Activated CD8-positive, alpha-beta memory T cell treated with anti-CD3 and anti-CD28 coated beads for 48 hours (primary cell): Measurements from ENCODE around the gene COL5A1.

ENCODE experiments used
- DNase-seq, 3 experiments: peaks; one replicate each; pipeline ENCODE4 v3.0.0-alpha.2; 2020; ENCODE audit warnings: low read depth in 2 of 3, low spot score in 2 of 3

Gene COL5A1

DNA sequence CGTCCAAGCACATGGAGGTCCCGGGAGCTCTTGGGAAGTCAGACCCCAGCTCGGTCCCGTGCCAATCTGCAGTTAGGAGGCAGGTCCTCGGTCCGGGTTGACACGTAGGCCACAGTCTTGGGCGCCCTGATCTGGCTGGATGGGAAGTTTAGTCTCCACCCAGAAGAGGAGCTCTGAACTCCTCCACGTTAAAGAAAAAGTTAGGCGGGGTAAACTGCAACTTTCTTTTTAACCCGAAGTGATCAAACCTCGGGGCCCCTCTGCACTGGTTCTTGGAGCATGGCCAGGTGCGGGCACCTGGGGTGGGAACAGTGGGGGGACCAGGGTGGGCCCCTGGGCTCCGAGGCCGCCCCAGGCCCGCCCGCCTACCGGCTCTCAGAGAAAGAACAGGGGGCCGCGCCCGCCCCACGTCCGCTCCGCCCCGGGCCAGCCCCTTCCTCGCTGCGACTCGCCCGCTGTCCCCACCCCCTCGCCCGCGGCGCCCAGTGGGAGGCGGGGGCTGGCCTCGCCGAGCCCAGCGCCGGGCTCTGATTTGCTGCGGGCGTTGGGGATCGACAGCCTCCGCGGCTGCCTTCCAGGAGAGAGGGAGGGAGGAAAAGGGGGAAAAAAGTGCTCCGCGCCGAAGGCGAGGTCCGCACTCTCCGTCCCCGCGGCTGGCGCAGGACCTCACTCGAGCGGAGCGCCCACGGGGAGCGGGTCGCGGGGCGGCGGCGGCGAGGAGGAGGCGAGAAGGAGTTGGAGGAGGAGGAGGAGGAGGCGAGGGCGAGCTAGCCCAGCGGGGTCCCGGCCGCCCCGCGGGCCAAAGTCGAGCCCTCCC lies at the start of gene COL5A1:
TSS of gene COL5A1 (plus strand) at position 631 of the 817 bp plus-strand sequence. CDS start 385 bp downstream, outside the sequence.
- DNase-seq, result peak in 1 of 3 experiments; percentile 2

DNA sequence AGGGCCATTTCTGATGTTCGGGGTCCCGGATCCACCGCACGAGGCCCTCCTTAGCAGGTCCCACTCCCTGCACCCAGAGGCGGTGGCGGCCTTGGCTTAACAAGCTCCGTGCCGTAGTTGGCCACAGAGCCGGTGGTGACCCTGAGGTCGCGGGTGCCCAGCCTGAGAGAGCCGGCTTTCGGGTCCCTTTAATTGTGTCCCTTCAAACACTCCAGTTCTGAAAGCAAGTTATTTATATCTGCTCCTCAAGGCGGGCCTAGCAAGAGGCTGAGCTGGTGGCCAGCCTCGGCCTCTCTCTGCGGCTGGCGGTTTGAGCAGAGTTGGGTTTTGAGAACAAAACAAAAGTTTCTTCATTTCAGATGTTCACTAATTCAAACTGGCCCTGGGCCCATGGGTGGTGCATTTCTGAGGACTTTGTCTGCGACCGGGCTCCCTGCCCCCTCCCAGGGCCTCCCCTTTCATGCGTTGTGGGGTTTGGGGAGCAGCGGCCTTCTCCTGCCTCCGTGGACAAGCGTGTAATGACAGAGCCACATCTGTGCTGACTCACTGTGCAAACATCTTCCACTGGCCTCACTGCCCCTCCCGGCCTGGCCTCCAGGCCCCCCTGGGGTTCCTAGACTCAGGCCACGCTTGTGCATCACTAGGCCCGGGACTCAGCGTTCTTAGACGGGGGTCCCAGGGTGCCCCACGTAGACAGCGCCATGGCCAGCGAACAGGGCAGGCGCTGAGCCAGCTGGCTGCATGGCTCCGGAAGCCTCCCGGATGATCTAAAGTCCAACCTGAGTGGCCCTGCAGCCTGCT lies 49.4 kb upstream of the COL5A1 start:
- DNase-seq, result no peak

- DNase-seq, result no peak
These were observed 48.8 kb upstream of the COL5A1 start for GRCh38 chr9:134592819-134593200.

DNA sequence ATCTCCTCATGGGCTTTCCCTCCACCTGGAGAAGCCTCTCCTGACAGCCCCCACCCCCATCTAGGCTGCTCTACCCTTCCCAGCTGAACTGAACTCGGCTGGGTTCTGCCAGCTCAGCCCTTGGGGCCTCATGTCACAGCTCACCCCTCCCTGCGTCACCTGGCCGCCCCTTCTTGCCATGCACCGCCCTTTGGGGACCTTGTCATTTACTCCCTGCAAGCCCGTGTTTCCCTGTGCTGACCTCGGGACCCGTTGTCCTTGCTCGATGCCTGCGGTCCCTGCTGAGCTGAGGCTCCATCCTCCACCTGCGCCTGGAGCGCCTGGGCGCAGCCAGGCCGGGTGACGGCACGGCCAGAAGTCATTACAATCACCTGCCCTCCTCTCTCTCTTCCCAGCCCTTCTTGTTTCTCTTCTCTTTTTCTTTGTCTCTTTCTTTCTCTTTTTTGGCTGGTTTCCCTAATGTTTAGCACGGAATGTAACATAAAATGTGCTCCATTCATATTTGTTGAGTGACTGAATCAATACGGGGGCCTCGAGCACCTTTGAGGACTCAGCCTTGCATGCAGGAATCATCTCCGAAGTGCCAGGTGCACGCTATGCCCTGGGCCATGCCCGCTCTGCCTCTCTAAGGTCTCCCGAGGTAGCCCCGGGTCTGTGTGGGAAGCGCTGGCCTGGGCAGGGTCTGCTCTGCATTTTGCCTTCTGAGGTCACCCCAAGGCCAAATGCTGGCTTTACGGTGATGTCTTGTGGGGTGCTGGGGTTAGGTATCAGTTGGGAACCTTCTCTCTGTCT lies 48.1 kb upstream of the COL5A1 start:
- DNase-seq, result no peak

- DNase-seq, result no peak
These were observed 47.3 kb upstream of the COL5A1 start for GRCh38 chr9:134594078-134594941.

GRCh38 chr9:134595014-134595413 lies 46.6 kb upstream of the COL5A1 start:
- no peak for DNase-seq

DNA sequence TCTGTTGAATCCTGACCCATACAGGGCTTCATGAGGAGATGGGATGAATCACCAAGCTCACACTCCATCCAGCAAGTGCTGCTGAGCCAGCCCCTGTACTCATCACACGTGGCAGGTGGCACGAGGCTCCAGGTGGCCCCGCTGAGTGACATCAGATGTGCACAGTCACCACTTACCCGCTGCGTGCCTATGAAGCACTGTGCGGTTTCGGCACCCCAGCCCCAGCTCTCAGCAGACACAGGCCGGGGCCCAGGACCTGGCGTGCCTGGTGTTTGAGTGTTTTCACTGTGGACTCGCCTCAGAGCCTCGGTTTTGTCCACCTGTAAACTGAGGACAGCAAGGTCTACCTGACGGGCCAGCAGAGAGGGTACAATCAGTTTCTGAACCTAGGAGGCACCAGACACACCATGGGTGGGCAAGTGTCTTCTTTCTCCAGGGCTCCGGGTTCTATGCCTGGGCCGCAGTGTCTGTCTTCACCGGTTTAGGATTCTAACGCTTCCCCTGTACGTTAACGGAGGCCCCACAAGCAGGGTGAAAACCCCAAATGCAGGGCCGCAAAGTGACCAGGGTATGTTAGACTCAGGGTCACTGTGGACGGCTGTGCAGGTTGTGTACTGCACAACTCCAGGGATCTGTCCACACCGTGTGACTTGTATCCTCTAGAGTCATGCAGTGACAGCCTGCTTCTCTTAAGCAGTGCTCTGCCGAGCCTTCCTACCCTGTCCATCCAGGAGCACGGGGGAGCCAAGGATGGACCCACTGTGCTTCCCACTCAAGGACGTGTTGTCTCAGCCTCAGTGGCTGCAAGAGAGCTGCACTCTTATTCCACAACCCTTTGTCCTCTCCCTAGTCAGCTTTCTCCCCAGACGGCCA lies 44.3 kb upstream of the COL5A1 start:
- no peak for DNase-seq

DNA sequence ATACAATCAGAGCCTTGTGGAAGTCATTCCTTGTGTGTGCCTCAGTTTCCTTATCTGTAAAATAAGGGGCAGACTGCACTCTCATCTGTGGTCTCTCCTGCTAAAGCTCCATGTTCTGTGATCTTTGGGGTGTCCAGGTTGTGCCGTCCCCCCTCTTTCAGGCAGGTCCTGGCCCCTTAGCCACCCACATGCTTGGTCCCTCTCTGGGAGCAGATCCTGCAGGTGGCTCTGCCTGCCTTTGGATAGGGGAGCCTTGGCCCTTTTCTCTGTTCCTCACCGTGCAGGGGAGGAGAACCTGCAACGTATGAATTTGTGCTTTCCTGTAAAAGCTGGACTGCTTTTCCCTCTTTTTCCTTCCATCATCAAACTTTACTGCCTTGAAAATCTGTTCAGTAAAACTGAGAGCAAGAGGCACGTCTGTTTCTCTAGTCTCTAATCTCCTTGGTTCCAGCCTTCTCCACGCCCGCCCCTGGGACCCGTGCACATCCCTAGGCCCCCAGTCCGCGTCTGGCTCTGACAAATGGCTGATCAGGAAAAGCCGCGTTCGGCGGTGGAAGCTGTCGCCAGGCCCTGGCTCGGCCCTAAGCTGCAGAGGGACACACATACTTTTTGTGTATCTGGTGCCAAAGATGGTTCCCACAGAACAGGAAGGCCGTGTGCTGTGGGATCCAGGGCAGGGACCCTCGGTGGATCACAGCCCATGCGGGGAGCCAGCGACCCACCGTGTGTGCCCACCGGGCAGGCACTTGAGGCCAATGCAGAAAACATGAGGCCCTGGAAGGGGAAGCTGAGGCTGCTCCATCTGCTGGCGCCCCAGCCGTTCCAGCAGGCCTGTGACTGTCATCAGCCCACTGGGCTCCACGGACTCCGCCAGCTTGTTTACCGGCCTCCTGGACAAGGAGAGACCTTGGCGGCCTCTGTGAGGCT lies 43.4 kb upstream of the COL5A1 start:
- DNase-seq, result no peak

GRCh38 chr9:134598884-134599245 lies 42.7 kb upstream of the COL5A1 start:
- no peak for DNase-seq

DNA sequence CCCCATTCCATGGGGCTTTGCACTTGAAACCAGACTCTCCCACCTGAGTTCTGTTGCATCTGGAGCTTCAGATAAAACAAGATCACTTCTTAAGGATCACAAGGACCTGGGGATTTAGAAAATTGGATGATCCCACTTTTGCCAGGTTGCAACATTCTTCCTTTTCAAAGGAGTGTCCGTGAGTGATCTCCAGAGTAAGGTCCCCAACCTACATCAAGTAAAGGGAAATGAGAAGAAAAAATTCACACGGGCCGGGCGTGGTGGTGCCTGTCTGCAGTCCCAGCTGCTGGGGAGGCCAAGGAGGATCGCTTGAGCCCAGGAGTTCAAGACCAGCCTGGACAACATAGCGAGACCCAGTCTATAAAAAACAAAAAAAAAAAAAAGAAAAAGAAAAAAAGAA lies 41.2 kb upstream of the COL5A1 start:
- no peak for DNase-seq

- no peak for DNase-seq
These were observed 40.6 kb upstream of the COL5A1 start for GRCh38 chr9:134600836-134601638.

GRCh38 chr9:134601764-134602163 lies 39.8 kb upstream of the COL5A1 start:
- no peak for DNase-seq

DNA sequence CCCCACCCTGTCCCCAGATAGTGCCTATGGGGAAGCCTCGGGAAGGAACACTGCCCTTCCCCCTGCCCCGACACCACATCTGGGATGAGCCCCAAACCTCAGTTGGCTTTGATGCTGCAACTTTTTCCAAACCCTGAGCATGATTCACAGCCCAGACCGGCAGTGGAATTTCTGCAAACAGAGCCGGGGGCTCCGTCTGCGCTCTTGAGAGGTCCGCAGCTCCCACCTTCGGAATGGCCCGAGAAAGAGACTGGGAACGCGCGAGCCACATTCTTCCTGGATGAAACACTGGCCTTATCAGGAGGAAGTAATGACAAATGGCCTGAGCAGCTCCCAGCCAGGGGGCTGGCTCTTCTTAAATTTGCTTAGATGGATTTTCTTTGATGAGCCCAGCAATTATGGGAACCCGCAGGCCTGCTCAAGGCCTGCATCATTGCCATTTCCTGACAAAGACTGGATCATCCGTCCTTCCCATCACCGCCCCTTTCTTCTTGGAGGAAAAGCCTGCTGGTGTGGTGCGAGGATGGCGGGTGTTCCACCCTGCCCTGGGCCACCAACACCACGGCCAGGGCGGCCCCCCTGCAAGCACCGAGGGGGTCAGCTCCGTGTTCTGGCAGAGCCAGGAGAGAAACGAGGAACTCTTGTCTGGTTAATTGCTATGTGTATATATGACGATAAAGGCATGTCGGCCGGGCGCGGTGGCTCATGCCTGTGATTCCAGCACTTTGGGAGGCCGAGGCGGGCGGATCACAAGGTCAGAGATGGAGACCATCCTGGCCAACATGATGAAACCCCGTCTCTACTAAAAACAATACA lies 38.8 kb upstream of the COL5A1 start:
- no peak for DNase-seq

GRCh38 chr9:134604834-134605233 lies 36.8 kb upstream of the COL5A1 start:
- no peak for DNase-seq

- no peak for DNase-seq
These were observed 36.1 kb upstream of the COL5A1 start for GRCh38 chr9:134605351-134605965.

DNA sequence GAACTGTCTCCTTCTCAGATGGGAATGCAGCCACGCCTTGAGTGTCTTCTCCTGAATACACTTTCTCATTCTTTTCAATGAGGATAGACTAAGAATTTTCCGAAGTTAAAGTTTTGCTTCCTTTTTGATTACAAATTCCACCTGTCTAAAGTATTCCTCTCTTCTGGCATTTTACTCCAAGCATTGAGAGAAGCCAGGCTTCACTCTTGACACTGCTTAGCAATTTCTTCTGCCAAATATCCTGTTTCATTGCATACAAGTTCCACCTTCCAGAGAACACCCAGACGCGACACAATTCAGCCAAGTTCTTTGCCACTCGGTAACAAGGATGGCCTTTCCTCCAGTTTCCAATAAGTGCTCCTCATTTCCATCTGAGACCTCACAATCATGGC lies 35.6 kb upstream of the COL5A1 start:
- no peak for DNase-seq
